Dendritic cell treated with granulocyte-macrophage colony-stimulating factor and Interleukin-4, amounts not matched to agents 40 ng/mL and 50 ng/mL, for 4 days (primary cell): ENCODE measurements around the gene EMB.
"Not testable (repeated sequence)": the region's sequence is repeated elsewhere in the genome, so short reads cannot be mapped to it uniquely, and the experiment has no call there.

Experiments
- H3K27ac Mint-ChIP-seq: one replicate; pipeline ENCODE4 v1.8.0; 2022; ENCODE audit warnings: mild to moderate bottlenecking, mixed read lengths
- H3K27me3 Mint-ChIP-seq: one replicate; pipeline ENCODE4 v1.8.0; 2022; ENCODE audit warnings: mild to moderate bottlenecking, mixed read lengths
- H3K36me3 Mint-ChIP-seq: one replicate; pipeline ENCODE4 v1.8.0; 2022; ENCODE audit warnings: low read depth, mixed read lengths
- H3K4me1 Mint-ChIP-seq: one replicate; pipeline ENCODE4 v1.8.0; 2022; ENCODE audit warnings: low read depth, mixed read lengths
- H3K4me3 Mint-ChIP-seq: one replicate; pipeline ENCODE4 v1.8.0; 2022; ENCODE audit warnings: mild to moderate bottlenecking, moderate library complexity, mixed read lengths
- H3K9me3 Mint-ChIP-seq: one replicate; pipeline ENCODE4 v1.8.0; 2022; ENCODE audit warnings: mixed read lengths
- intact Hi-C: fragments of 100-400 bp; cut with micrococcal nuclease; formaldehyde crosslinking; loops from one replicate; pipeline ENCODE4 v1.15.0; 2022

EMB gene

DNA sequence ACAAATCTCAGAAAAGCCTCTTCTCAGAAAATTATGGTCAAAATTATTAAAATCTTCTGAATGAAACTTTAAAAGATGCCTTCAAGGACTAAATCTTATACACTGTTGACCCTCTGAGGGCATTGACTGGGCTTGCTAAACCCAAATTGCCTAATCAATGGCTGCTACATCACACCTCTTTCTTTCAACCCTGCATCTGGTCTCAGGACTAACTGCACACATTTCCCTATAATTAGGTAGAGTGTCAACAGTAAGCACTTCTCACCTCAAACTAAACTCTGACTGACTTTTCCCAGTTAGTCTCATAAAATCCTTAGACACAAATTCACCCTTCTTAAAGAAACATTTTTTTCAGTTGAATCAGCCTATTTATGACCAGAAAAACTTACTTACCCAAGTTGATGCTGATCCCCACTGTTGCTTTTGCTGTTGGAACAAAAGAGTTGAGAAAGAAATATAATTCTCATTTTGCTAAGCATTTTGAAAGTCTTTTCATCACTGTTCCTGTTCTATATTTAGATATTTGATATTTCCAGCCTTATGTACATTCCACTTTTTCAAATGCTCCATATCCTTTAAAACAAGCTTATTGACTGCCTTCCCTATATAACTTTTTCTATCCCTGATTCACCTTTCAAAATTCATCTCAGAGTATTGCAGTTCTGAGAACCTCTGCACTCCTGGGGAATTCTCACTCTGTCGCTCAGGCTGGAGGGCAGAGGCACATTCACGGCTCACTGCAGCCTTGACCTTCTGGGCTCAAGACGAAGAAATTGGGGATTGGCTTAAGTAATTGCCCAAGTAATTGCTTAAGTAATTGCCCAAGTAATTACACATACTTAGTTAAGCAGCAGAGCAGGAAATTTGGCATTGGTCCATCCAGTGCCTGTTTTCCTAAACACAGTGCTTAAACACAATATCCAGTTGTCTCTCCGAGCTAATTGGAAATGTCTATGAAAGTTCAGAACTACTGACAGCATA is 1.8 kb upstream of the EMB start:
- peak overlapping the region; percentile 59 for H3K27ac Mint-ChIP-seq
- H3K4me1 Mint-ChIP-seq = peaks cover 38% of the 10 kb centered on the region
- peaks cover 15% of the 10 kb centered on the region for H3K36me3 Mint-ChIP-seq
- not testable (repeated sequence) for H3K9me3 Mint-ChIP-seq, H3K4me3 Mint-ChIP-seq, H3K27me3 Mint-ChIP-seq
- intact Hi-C loops = loop anchor here (5.0 kb wide), 1 partner anchor 224 kb away; the partner anchor contains the start of gene PARP8

DNA sequence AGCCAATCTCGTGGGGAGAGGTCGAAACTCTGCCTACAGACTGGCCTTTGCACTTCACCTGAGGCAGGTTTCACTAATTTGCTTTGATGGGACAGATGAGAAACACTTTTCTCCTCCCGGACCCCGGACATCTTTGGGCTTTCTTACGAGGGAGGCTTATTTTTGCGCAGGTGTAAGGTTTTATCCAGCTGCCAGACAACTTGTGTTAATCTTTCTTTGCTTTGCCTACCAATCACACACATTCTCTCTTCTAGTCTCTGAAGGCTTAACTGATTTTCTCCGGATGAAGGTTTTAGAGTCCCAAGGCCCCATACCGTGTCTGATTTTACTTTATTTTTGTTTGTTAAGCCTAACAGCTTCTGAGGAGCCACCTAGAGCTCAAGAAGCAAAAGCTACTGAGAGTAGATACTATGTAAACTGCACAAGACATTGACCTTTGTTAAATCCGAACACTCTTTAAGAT is 436 bp upstream of the EMB start:
- Mint-ChIP-seq H3K36me3 (peaks cover 18% of the 10 kb centered on the region), H3K27ac (peak overlapping the region; percentile 91), H3K4me3 (peak overlapping the region; percentile 87), H3K9me3 (no peaks in the 10 kb centered on the region), H3K4me1 (peaks cover 45% of the 10 kb centered on the region), H3K27me3 (no peaks in the 10 kb centered on the region)
- intact Hi-C loops = loop anchor here (2.0 to 5.0 kb wide), 2 partner anchors 59 to 226 kb away; partner anchors contain the start of gene PARP8

DNA sequence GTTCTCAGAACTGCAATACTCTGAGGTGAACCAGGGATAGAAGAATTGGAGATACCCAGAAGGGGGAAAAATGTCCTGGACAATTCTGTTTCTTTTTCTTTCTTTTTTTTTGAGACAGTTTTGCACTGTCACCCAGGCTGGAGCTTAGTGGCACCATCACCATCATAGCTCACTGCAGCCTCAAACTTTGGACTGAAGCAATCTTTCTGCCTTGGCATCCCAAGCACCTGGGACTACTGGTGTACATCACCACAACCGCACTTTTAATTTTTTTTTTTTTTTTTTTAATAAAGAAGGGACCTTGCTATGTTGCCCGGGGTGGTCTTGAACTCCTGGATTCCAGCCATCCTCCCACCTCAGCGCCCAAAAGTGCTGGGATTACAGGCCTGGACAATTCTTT is 1.9 kb downstream of the EMB start:
- H3K4me1 Mint-ChIP-seq = peaks cover 54% of the 10 kb centered on the region
- peak overlapping the region; percentile 87 for H3K4me3 Mint-ChIP-seq
- peaks cover 31% of the 10 kb centered on the region for H3K36me3 Mint-ChIP-seq
- H3K9me3 Mint-ChIP-seq = no peaks in the 10 kb centered on the region
- H3K27me3 Mint-ChIP-seq = no peaks in the 10 kb centered on the region
- H3K27ac Mint-ChIP-seq = peak overlapping the region; percentile 23
- intact Hi-C loops = no loop called here

DNA sequence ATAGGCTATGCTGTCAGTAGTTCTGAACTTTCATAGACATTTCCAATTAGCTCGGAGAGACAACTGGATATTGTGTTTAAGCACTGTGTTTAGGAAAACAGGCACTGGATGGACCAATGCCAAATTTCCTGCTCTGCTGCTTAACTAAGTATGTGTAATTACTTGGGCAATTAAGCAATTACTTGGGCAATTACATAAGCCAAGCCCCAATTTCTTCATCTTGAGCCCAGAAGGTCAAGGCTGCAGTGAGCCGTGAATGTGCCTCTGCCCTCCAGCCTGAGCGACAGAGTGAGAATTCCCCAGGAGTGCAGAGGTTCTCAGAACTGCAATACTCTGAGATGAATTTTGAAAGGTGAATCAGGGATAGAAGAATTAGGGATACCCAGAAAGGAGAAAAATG is 3.0 kb downstream of the EMB start:
- intact Hi-C loops, H3K27me3 Mint-ChIP-seq, H3K27ac Mint-ChIP-seq, H3K9me3 Mint-ChIP-seq: not testable (repeated sequence)
- H3K4me1 Mint-ChIP-seq = peaks cover 60% of the 10 kb centered on the region
- peak overlapping the region; percentile 23 for H3K4me3 Mint-ChIP-seq
- H3K36me3 Mint-ChIP-seq = peaks cover 31% of the 10 kb centered on the region

DNA sequence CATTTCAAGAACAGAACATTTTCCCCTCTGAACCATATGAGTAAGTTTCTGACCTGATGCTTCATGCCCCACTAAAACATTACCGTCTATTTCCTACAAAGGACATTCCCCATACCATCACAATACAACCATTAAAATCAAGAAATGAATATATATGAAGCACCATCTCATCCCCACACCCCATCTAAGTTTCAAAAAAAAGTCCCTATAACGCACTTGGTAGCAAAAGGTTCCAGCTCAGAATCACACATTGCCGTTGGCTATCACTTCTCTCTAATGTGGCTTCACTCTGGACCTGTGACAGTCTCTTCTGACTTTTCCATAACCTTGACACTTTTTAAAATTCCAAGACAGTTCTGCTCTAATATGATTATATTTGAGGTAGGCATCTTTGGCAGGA is 5.9 kb downstream of the EMB start:
- Mint-ChIP-seq H3K36me3 (peaks cover 22% of the 10 kb centered on the region), H3K27me3 (no peaks in the 10 kb centered on the region), H3K9me3 (no peaks in the 10 kb centered on the region), H3K27ac (peak overlapping the region; percentile 9), H3K4me1 (peaks cover 71% of the 10 kb centered on the region), H3K4me3 (peak overlapping the region; percentile 1)
- intact Hi-C loops = no loop called here

DNA sequence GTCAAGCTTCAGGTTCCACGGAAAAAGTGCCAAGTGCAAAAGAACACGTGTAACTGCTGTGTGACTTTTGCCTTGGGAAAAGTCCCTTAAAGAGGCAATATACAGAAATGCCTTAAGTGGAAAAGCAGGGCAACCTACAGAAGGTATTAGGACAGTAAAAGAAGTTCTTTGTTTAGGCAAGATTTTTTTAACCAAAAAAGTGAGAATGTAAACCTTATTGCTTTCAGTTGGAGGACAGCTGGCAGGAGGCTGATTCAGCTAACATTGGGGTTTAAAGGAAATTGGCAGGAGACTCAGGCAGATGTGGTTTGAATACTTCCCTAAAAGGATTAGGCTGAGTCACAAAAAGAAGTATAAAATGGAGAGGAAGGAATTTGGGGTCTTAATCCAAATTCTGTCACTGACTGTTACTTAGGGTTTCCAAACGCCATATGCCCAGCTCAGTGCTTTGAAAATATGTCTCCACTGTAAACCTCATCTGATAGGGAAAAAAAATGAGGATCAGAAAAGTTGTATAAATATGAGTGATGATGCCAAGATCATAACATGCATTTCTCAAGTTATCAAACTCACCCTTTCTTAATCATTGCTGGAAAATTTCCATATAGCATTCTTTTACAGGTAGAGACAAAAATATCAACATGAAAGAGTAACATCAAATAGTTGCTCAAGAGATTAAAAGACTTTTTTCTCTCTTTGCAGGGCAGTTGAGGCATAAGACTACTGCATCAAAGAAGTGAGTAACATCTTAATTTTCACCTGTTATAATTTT is 9.8 kb downstream of the EMB start:
- H3K27me3 Mint-ChIP-seq, intact Hi-C loops, H3K9me3 Mint-ChIP-seq: not testable (repeated sequence)
- peaks cover 28% of the 10 kb centered on the region for H3K36me3 Mint-ChIP-seq
- peaks cover 51% of the 10 kb centered on the region for H3K4me1 Mint-ChIP-seq
- peak overlapping the region; percentile 80 for H3K27ac Mint-ChIP-seq
- peak overlapping the region; percentile 45 for H3K4me3 Mint-ChIP-seq

DNA sequence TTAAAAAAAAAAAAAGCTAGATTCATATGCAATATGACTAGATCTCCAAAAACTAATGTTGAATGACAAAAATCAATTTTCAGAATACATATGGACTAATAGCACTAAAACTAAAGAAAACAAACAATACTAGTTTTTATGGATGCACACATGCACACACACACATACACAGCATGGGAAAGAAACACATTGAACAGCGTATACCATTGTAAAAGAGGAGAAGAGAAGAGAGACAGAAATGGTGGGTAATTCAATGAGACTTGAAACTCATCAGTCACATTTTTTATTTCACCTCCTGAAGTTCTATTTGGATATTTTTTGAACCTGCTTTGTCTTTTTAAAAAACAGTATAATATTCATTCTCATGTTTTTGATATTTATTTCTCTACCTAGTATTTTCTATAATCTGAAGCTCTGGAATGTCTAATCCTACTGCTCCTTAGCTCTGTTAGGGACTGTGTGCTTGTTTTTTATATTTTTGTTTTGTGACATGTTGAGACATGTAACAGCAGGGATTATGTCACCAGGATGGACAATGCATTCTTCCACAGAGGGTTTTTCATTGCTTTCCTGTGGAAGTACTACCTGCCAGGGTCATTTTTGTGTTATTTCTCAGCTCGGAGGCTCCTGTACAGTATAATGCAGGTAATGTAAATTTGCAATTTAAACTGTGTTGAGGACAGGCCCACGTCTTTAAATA is 17.8 kb downstream of the EMB start:
- H3K4me3 Mint-ChIP-seq, intact Hi-C loops, H3K27me3 Mint-ChIP-seq, H3K9me3 Mint-ChIP-seq: not testable (repeated sequence)
- peak overlapping the region; percentile 79 for H3K27ac Mint-ChIP-seq
- peaks cover 53% of the 10 kb centered on the region for H3K36me3 Mint-ChIP-seq
- H3K4me1 Mint-ChIP-seq = peaks cover 50% of the 10 kb centered on the region

DNA sequence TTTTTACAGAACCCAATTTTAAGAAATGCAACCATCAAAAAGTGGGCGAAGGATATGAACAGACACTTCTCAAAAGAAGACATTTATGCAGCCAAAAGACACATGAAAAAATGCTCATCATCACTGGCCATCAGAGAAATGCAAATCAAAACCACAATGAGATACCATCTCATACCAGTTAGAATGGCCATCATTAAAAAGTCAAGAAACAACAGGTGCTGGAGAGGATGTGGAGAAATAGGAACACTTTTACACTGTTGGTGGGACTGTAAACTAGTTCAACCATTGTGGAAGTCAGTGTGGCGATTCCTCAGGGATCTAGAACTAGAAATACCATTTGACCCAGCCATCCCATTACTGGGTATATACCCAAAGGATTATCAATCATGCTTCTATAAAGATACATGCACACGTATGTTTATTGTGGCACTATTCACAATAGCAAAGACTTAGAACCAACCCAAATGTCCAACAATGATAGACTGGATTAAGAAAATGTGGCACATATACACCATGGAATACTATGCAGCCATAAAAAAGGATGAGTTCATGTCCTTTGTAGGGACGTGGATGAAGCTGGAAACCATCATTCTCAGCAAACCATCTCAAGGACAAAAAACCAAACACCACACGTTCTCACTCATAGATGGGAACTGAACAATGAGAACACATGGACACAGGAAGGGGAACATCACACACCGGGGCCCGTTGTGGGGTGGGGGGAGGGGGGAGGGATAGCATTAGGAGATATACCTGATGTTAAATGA is 19.7 kb downstream of the EMB start:
- peaks cover 44% of the 10 kb centered on the region for H3K36me3 Mint-ChIP-seq
- H3K4me3 Mint-ChIP-seq, H3K27ac Mint-ChIP-seq, intact Hi-C loops, H3K9me3 Mint-ChIP-seq, H3K27me3 Mint-ChIP-seq: not testable (repeated sequence)
- peaks cover 58% of the 10 kb centered on the region for H3K4me1 Mint-ChIP-seq

DNA sequence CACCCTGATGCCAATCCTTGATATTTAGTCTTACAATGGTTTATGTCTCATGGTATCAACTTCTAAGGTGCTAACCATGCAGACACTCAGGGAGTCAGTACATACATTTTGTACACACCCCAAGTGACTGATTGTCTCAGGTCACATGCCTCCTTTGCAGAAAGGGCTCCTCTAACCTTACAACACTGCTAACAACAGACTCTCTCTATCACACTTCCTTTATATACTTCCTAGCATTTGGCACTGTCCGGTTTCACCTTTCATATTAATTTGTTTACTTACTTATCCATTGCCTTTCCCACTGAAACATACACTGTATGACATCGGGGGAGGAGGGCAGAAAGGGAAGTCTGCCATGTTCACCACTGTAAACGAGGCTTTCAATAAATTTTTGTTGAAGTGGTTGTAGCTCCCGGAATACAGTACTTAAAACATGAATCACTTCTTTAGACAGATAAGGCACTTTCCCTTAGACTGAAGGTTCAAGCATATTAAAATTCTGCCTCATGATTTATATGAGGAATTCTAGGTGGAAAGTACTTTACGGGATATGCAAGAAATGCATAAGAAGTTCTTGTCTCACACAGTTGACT is 20.6 kb downstream of the EMB start:
- intact Hi-C loops = no loop called here
- Mint-ChIP-seq H3K36me3 (peaks cover 41% of the 10 kb centered on the region), H3K27me3 (no peaks in the 10 kb centered on the region), H3K27ac (peak overlapping the region; percentile 25), H3K4me3 (no peak overlapping the region), H3K4me1 (peaks cover 58% of the 10 kb centered on the region), H3K9me3 (no peaks in the 10 kb centered on the region)

DNA sequence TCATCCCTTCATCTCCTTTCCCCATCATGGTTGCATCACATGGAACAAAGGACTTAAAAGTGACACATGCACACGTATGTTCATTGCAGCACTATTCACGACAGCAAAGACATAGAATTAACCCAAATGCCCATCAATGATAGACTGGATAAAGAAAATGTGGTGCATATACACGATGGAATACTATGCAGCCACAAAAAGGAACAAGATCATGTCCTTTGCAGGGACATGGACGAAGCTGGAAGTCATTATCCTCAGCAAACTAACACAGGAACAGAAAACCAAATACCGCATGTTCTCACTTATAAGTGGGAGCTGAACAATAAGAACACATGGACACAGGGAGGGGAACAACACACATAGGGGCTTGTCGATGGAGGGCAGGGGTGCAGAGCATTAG is 21.4 kb downstream of the EMB start:
- Mint-ChIP-seq H3K27ac (peak overlapping the region; percentile 28), H3K36me3 (peaks cover 40% of the 10 kb centered on the region)
- H3K27me3 Mint-ChIP-seq = not testable (repeated sequence)

DNA sequence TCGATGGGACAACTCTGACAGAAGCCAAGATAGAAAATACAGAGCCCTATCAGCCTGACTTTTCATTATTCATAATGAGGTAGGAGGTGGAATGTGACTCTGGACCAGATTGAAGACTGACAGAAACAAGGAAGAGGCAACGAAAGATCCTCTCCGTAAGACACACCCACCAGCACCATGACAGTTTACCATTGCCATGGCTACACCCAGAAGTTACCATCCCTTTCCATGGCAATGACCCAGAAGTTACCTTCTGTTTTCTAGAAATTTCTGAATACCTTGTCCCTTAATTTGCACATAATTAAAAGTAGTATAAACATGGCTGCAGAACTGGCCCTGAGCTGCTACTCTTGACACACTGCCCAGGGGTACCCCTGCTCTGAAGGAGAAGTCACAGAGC is 24.5 kb downstream of the EMB start:
- H3K4me3 Mint-ChIP-seq, intact Hi-C loops, H3K27ac Mint-ChIP-seq, H3K9me3 Mint-ChIP-seq, H3K27me3 Mint-ChIP-seq: not testable (repeated sequence)
- H3K36me3 Mint-ChIP-seq = peaks cover 52% of the 10 kb centered on the region
- peaks cover 53% of the 10 kb centered on the region for H3K4me1 Mint-ChIP-seq

More for the DNA sequence above, 21.4 kb downstream of the EMB start:
- peaks cover 54% of the 10 kb centered on the region for H3K4me1 Mint-ChIP-seq
- H3K9me3 Mint-ChIP-seq, intact Hi-C loops, H3K4me3 Mint-ChIP-seq: not testable (repeated sequence)

DNA sequence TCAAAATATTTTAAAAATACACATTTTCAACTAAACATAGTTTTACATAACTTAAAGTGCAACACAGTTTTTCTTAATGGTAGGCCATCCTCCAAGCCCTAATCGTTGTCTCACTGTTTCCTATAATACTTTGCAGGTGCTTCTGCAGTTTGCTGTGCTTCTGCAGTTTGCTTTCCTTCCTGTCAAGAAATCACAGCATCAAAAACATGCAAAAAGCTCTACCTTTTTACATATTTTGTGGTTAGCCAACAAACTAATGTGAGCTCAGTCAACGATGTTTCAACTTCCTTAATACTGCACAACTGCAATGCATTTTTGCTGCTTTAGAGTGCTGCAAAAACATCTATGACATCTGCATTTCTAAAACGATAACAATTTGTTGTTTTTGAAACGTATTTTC is 25.2 kb downstream of the EMB start:
- intact Hi-C loops = no loop called here

DNA sequence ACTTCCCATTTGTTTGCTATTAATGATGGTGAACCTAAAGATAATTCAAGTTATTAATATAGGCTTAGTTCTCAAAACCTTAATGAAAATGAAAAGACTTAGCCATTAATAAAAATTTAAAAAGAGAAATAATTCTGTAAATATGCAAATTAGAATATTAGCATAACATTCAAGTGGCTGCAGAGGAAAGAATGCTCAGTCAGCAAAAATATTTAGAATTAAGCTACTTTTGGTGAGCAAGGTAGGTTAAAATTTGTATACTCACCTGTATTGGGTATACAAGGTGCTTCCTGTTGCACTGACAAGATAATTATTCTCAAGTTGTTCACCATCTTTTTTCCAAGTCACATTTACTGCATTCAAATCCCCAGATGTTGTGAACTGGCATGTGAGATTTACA is 30.2 kb downstream of the EMB start:
- H3K9me3 Mint-ChIP-seq, intact Hi-C loops, H3K27me3 Mint-ChIP-seq, H3K27ac Mint-ChIP-seq, H3K4me3 Mint-ChIP-seq: not testable (repeated sequence)
- H3K4me1 Mint-ChIP-seq = peaks cover 24% of the 10 kb centered on the region
- peaks cover 50% of the 10 kb centered on the region for H3K36me3 Mint-ChIP-seq

More for the DNA sequence above, 25.2 kb downstream of the EMB start:
- Mint-ChIP-seq H3K9me3 (no peaks in the 10 kb centered on the region), H3K4me3 (no peak overlapping the region), H3K36me3 (peaks cover 46% of the 10 kb centered on the region), H3K27ac (no peak overlapping the region), H3K27me3 (no peaks in the 10 kb centered on the region), H3K4me1 (peaks cover 50% of the 10 kb centered on the region)
